Measurements from ENCODE around the gene BAG3. TPM values are rescaled to one million over a fixed set of nuclear protein-coding genes. Genes with fewer than 3 reads are reported as not detected.
"Not testable (repeated sequence)": the region's sequence is repeated elsewhere in the genome, so short reads cannot be mapped to it uniquely, and the experiment has no call there.

Gene BAG3
- total RNA-seq, 2 experiments from 2014 or later, result 26.8 to 28.1 TPM

DNA sequence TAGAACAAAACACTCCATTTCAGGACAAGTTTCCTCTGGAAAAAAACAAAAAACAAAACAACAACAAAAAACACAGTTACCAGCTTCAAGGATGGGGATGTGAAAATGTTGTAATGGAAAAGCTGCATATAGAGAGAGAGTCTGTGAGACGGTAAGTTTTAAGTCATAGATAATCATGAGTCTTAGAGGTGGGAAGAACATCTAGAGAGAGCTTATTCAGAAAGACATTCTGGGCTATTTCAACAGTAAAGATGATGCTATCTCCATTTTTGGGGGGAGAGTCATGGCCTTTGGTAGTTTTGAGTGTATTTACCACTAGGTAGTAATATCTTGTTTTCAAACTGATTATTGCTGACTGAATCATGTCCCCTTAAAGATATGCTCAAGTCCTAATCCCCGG is 51.4 kb downstream of the BAG3 start:
- H3K27me3 Mint-ChIP-seq, result no peaks in the 10 kb centered on the region
- peaks cover 30% of the 10 kb centered on the region for H3K9me3 Mint-ChIP-seq
- POLR2A ChIA-PET, result interaction anchor here (1.4 to 2.2 kb wide), 2 partner anchors 23 to 131 kb away, joined by 3 to 13 read pairs; partner anchors contain the start of gene INPP5F
- intact Hi-C loops (cut with micrococcal nuclease), result loop anchor here (1.0 kb wide), 2 partner anchors 16 to 132 kb away; no protein-coding TSS in a partner anchor
- H3K27ac Mint-ChIP-seq, result peak overlapping the region; percentile 84
- no peak overlapping the region for H3K4me3 Mint-ChIP-seq
- peaks cover 21% of the 10 kb centered on the region for H3K36me3 Mint-ChIP-seq
- DNase-seq, result no peak
- CTCF ChIA-PET, result interaction anchor here (1.0 to 5.1 kb wide), 5 partner anchors 11 to 48 kb away, joined by 3 to 35 read pairs (median 8); partner anchors contain the start of gene INPP5F
- H3K4me1 Mint-ChIP-seq (ENCODE audit: low read depth), result peaks cover 61% of the 10 kb centered on the region

GRCh38 chr10:119703903-119704508 is 52.8 kb downstream of the BAG3 start:
- ChIA-PET POLR2A (interaction anchor here (0.8 to 3.2 kb wide), 6 partner anchors 12 to 168 kb away, joined by 3 to 18 read pairs (median 4); partner anchors contain the start of genes INPP5F and MCMBP), CTCF (interaction anchor here (0.5 to 5.1 kb wide), 6 partner anchors 17 to 168 kb away, joined by 3 to 35 read pairs (median 6); partner anchors contain the start of gene INPP5F)
- Mint-ChIP-seq H3K9me3 (peaks cover 40% of the 10 kb centered on the region), H3K4me1 (ENCODE audit: low read depth) (peaks cover 73% of the 10 kb centered on the region), H3K4me3 (peak overlapping the region; percentile 42), H3K27me3 (no peaks in the 10 kb centered on the region), H3K27ac (peak overlapping the region; percentile 92), H3K36me3 (peaks cover 24% of the 10 kb centered on the region)
- intact Hi-C loops (cut with micrococcal nuclease), result loop anchor here (2.0 kb wide), 3 partner anchors 33 to 397 kb away; no protein-coding TSS in a partner anchor
- peak; percentile 50 for DNase-seq

GRCh38 chr10:119705434-119705831 is 54.3 kb downstream of the BAG3 start:
- DNase-seq, result peak; percentile 51
- H3K4me3 Mint-ChIP-seq, result peak overlapping the region; percentile 55
- ChIA-PET CTCF (interaction anchor here (1.2 to 5.1 kb wide), 3 partner anchors 19 to 45 kb away, joined by 5 to 35 read pairs (median 10); partner anchors contain the start of gene INPP5F), POLR2A (interaction anchor here (1.2 to 3.2 kb wide), 3 partner anchors 20 to 129 kb away, joined by 4 to 18 read pairs (median 4); partner anchors contain the start of gene INPP5F)
- peaks cover 31% of the 10 kb centered on the region for H3K36me3 Mint-ChIP-seq
- peaks cover 48% of the 10 kb centered on the region for H3K9me3 Mint-ChIP-seq
- intact Hi-C loops (cut with micrococcal nuclease), result loop anchor here (1.0 to 2.0 kb wide), 4 partner anchors 21 to 399 kb away; partner anchors contain the start of gene INPP5F
- H3K27me3 Mint-ChIP-seq, result no peaks in the 10 kb centered on the region
- peak overlapping the region; percentile 92 for H3K27ac Mint-ChIP-seq
- H3K4me1 Mint-ChIP-seq (ENCODE audit: low read depth), result peaks cover 79% of the 10 kb centered on the region

GRCh38 chr10:119706521-119707278 is 55.5 kb downstream of the BAG3 start:
- Mint-ChIP-seq H3K9me3 (peaks cover 61% of the 10 kb centered on the region), H3K4me3 (no peak overlapping the region), H3K27ac (peak overlapping the region; percentile 68), H3K36me3 (peaks cover 38% of the 10 kb centered on the region), H3K27me3 (no peaks in the 10 kb centered on the region), H3K4me1 (ENCODE audit: low read depth) (peaks cover 74% of the 10 kb centered on the region)
- no peak for DNase-seq
- ChIA-PET CTCF (interaction anchor here (0.5 to 1.8 kb wide), 3 partner anchors 10 to 27 kb away, joined by 3 to 6 read pairs (median 3); partner anchors contain the start of gene INPP5F), POLR2A (interaction anchor here (3.2 kb wide), 1 partner anchor 19 kb away, joined by 18 read pairs; the partner anchor contains the start of gene INPP5F)
- intact Hi-C loops (cut with micrococcal nuclease), result no loop called here

DNA sequence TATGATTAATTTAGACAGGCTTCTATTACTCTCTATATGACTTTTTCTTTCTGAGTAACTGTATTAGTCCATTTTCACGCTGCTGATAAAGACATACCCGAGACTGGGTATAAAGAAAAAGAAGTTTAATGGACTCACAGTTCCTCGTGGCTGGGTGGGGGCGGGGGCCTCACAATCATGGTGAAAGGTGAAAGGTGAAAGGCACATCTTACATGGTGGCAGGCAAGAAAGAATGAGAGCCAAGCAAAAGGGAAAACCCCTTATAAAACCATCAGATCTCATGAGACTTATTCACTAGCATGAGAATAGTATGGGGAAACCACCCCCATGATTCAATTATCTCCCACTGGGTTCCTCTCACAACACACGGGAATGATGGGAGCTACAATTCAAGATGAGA is 56.2 kb downstream of the BAG3 start:
- peak; percentile 67 for DNase-seq
- peaks cover 38% of the 10 kb centered on the region for H3K36me3 Mint-ChIP-seq
- H3K4me1 Mint-ChIP-seq (ENCODE audit: low read depth), result peaks cover 67% of the 10 kb centered on the region
- intact Hi-C loops (cut with micrococcal nuclease); H3K4me3 Mint-ChIP-seq; H3K27me3 Mint-ChIP-seq: not testable (repeated sequence)
- H3K9me3 Mint-ChIP-seq, result peaks cover 64% of the 10 kb centered on the region
- peak overlapping the region; percentile 75 for H3K27ac Mint-ChIP-seq
- POLR2A ChIA-PET, result interaction anchor here (0.5 to 1.4 kb wide), 2 partner anchors 19 to 25 kb away, joined by 3 to 5 read pairs; partner anchors contain the start of gene INPP5F
- CTCF ChIA-PET, result interaction anchor here (1.8 kb wide), 1 partner anchor 18 kb away, joined by 6 read pairs; the partner anchor contains the start of gene INPP5F

- H3K27me3 Mint-ChIP-seq, H3K27ac Mint-ChIP-seq: not testable (repeated sequence)
- peaks cover 47% of the 10 kb centered on the region for H3K4me1 Mint-ChIP-seq (ENCODE audit: low read depth)
These were observed 59.8 kb downstream of the BAG3 start for GRCh38 chr10:119710935-119711334.

GRCh38 chr10:119713744-119714483 is 62.7 kb downstream of the BAG3 start:
- intact Hi-C loops (cut with micrococcal nuclease), result no loop called here
- Mint-ChIP-seq H3K27me3 (no peaks in the 10 kb centered on the region), H3K4me1 (ENCODE audit: low read depth) (peaks cover 21% of the 10 kb centered on the region), H3K4me3 (no peak overlapping the region), H3K9me3 (peaks cover 24% of the 10 kb centered on the region), H3K36me3 (peaks cover 16% of the 10 kb centered on the region), H3K27ac (no peak overlapping the region)
- POLR2A ChIA-PET, result interaction anchor here (1.2 kb wide), 1 partner anchor 12 kb away, joined by 5 read pairs; the partner anchor contains the start of gene INPP5F
- CTCF ChIA-PET, result interaction anchor here (0.7 to 1.5 kb wide), 4 partner anchors 12 to 111 kb away, joined by 3 to 6 read pairs (median 4); partner anchors contain the start of gene INPP5F
- no peak for DNase-seq

More at GRCh38 chr10:119710935-119711334, 59.8 kb downstream of the BAG3 start:
- DNase-seq; CTCF ChIA-PET; H3K4me3 Mint-ChIP-seq; POLR2A ChIA-PET; intact Hi-C loops (cut with micrococcal nuclease): not testable (repeated sequence)
- H3K36me3 Mint-ChIP-seq, result peaks cover 30% of the 10 kb centered on the region
- peaks cover 50% of the 10 kb centered on the region for H3K9me3 Mint-ChIP-seq

DNA sequence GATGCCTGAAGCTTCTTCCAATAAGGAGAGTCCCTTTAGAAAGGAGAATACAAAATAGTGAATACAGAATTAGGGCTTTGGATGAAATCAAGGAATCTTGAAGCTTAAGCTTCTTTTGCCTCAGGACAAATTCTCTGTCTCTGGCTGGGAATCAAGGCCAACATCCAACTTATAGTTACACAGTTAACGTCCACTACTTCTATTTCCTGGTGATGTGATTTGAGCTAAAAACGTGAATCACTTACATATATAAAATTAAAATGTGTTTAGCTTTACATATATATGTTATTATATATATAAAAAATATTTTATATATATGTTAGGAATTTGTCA is 63.3 kb downstream of the BAG3 start:
- POLR2A ChIA-PET, result interaction anchor here (1.2 kb wide), 1 partner anchor 11 kb away, joined by 5 read pairs; the partner anchor contains the start of gene INPP5F
- CTCF ChIA-PET, result interaction anchor here (0.7 to 1.5 kb wide), 4 partner anchors 11 to 112 kb away, joined by 3 to 6 read pairs (median 4); partner anchors contain the start of gene INPP5F
- no peaks in the 10 kb centered on the region for H3K27me3 Mint-ChIP-seq
- H3K4me3 Mint-ChIP-seq, result no peak overlapping the region
- DNase-seq, result no peak
- H3K36me3 Mint-ChIP-seq, result peaks cover 12% of the 10 kb centered on the region
- no peak overlapping the region for H3K27ac Mint-ChIP-seq
- intact Hi-C loops (cut with micrococcal nuclease), result no loop called here
- H3K4me1 Mint-ChIP-seq (ENCODE audit: low read depth), result peaks cover 15% of the 10 kb centered on the region
- peaks cover 22% of the 10 kb centered on the region for H3K9me3 Mint-ChIP-seq

DNA sequence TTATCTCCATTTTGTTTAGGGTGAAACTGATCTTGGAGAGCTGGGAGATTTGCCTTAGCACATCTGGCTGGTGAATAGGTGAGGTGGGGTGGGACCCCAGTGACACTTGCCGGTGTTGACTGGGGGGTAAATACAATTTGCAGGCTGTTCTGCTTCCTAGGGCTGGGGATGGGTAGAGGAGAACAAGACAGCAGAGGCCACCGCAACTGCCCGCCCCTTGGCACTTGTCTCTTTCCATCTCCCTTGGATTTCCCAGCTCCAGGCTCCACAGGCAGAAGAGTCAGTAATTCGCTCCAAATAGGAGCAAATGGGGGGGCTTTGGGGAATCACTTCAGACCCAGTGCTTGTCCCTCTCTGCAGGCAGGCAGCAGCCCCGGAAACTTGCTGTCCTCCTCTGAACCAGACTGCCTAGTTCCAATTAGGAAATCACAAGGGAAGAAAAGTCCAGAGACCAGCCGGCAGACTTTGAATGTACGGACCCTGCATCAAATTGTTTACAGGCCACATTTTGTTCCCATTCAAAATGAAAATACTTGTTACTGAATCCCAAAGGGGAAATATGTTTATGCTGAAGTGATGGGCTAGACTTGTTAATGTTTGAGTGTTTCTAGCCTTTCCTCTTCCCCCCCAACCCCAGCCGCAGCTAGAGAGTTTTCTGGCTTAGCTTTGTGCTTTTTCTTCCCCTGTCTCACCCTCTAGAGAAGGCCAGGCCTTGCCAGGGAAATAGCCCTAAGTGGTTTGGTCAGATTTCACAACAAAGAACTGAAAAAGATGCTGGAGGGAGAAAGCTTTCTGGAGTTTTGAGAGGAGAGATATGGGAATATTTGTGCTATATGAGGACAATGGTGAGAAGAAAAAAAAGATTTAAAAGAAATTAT is 64.7 kb downstream of the BAG3 start:
- no peak for DNase-seq
- H3K36me3 Mint-ChIP-seq, result peaks cover 6% of the 10 kb centered on the region
- H3K27ac Mint-ChIP-seq, result no peak overlapping the region
- no peak overlapping the region for H3K4me3 Mint-ChIP-seq
- ChIA-PET POLR2A (interaction anchor here (0.9 kb wide), 1 partner anchor 11 kb away, joined by 3 read pairs; no protein-coding TSS in a partner anchor), CTCF (interaction anchor here (1.0 to 1.3 kb wide), 2 partner anchors 9 to 29 kb away, joined by 3 to 4 read pairs; no protein-coding TSS in a partner anchor)
- intact Hi-C loops (cut with micrococcal nuclease), result no loop called here
- no peaks in the 10 kb centered on the region for H3K27me3 Mint-ChIP-seq
- H3K4me1 Mint-ChIP-seq (ENCODE audit: low read depth), result peaks cover 9% of the 10 kb centered on the region
- H3K9me3 Mint-ChIP-seq, result peaks cover 16% of the 10 kb centered on the region

GRCh38 chr10:119723161-119723560 is 72.0 kb downstream of the BAG3 start:
- Mint-ChIP-seq H3K27ac (no peak overlapping the region), H3K36me3 (peaks cover 6% of the 10 kb centered on the region), H3K27me3 (no peaks in the 10 kb centered on the region), H3K4me3 (no peak overlapping the region), H3K9me3 (peaks cover 5% of the 10 kb centered on the region), H3K4me1 (ENCODE audit: low read depth) (peaks cover 31% of the 10 kb centered on the region)
- CTCF ChIA-PET, result no interaction called here
- POLR2A ChIA-PET, result no interaction called here
- DNase-seq, result no peak
- intact Hi-C loops (cut with micrococcal nuclease), result no loop called here

Data from activated CD4-positive, alpha-beta memory T cell treated with anti-CD3 and anti-CD28 coated beads for 36 hours (primary cell).